ENCODE results near the gene CTTN. TPM values are rescaled to one million over a fixed set of nuclear protein-coding genes. Genes with fewer than 3 reads are reported as not detected.
A peak's percentile ranks its signal among the peaks of the same experiment; 100 is the strongest.

Gene CTTN
- polyA plus RNA-seq (2013, experiment 1 of 2), result 79.2 TPM
- 79.5 TPM for polyA plus RNA-seq (2013, experiment 2 of 2)

GRCh38 chr11:70397983-70398833 is at the start of gene CTTN:
CTTN (plus strand) TSS chr11:70398529; CDS start chr11:70407298, 8,769 bp downstream.
- Histone ChIP-seq H3K4me2 (ENCODE audit: insufficient read depth, low read length, poor library complexity, severe bottlenecking) (peak within 1 kb of the TSS; percentile 82), H3K18ac (ENCODE audit: low read length) (peak within 1 kb of the TSS; percentile 96), H3K79me1 (ENCODE audit: low read depth, low read length) (peaks cover 15% of the 10 kb centered on the region), H2AK5ac (ENCODE audit: low read depth, low read length) (peak within 1 kb of the TSS; percentile 70), H4K8ac (ENCODE audit: low read depth, low read length) (no peak within 1 kb of the TSS), H2BK15ac (ENCODE audit: low read length) (no peak within 1 kb of the TSS), H3K23ac (ENCODE audit: low read depth, low read length, poor library complexity) (peak within 1 kb of the TSS; percentile 92), H3K14ac (ENCODE audit: low read length) (peak within 1 kb of the TSS; percentile 99), H4K91ac (ENCODE audit: low read depth, low read length, poor library complexity) (no peak within 1 kb of the TSS), H3K4ac (ENCODE audit: low read length) (no peak within 1 kb of the TSS), H3K9ac (ENCODE audit: low read depth, low read length, poor library complexity) (peak within 1 kb of the TSS; percentile 97), H3K27me3 (ENCODE audit: control insufficient read depth in 3 of 3, insufficient read depth in 3 of 3, low read depth in 1 of 3, low read length in 3 of 3) (no peaks in the 10 kb centered on the region), H3K4me1 (ENCODE audit: control insufficient read depth in 2 of 2, insufficient read depth in 1 of 2, low read depth in 1 of 2, low read length in 2 of 2) (peaks cover 14 to 17% of the 10 kb centered on the region in 2 donors), H3K36me3 (replicated peaks in 1 of 2; ENCODE audit: control insufficient read depth in 2 of 2, insufficient read depth in 2 of 2, low read length in 2 of 2) (peaks cover 10 to 47% of the 10 kb centered on the region in 2 donors), H2BK120ac (ENCODE audit: low read depth, low read length) (peak within 1 kb of the TSS; percentile 87), H2AFZ (ENCODE audit: low read length) (peak within 1 kb of the TSS; percentile 97), H3K9me3 (replicated peaks in 1 of 2; ENCODE audit: control insufficient read depth in 2 of 2, insufficient read depth in 1 of 2, low read depth in 1 of 2, low read length in 2 of 2) (no peaks in the 10 kb centered on the region), H3K27ac (replicated peaks; ENCODE audit: low read length) (peak within 1 kb of the TSS; percentile 65), H2BK12ac (ENCODE audit: low read length) (peak within 1 kb of the TSS; percentile 76), H2BK5ac (ENCODE audit: low read length) (peak within 1 kb of the TSS; percentile 69), H3K4me3 (ENCODE audit: low read length in 2 of 2) (peak within 1 kb of the TSS; percentile 97 to 99)
- no CpG with 5 or more reads among the region's 93 CpGs for WGBS, 2 donors (ENCODE audit: extremely low coverage in 2 of 2, insufficient read length in 2 of 2, insufficient replicate concordance in 1 of 2)
- peak; percentile 91 for DNase-seq (ENCODE audit: low spot score)

- Histone ChIP-seq H3K9me3 (replicated peaks in 1 of 2; ENCODE audit: control insufficient read depth in 2 of 2, insufficient read depth in 1 of 2, low read depth in 1 of 2, low read length in 2 of 2) (no peaks in the 10 kb centered on the region), H3K4me3 (ENCODE audit: low read length in 2 of 2) (no peak overlapping the region), H4K91ac (ENCODE audit: low read depth, low read length, poor library complexity) (no peak overlapping the region), H3K9ac (ENCODE audit: low read depth, low read length, poor library complexity) (no peak overlapping the region), H3K23ac (ENCODE audit: low read depth, low read length, poor library complexity) (no peak overlapping the region), H3K4me1 (ENCODE audit: control insufficient read depth in 2 of 2, insufficient read depth in 1 of 2, low read depth in 1 of 2, low read length in 2 of 2) (no peaks in the 10 kb centered on the region), H2BK5ac (ENCODE audit: low read length) (no peak overlapping the region), H2AFZ (ENCODE audit: low read length) (no peak overlapping the region), H3K79me1 (ENCODE audit: low read depth, low read length) (no peaks in the 10 kb centered on the region), H2BK15ac (ENCODE audit: low read length) (no peak overlapping the region), H3K4me2 (ENCODE audit: insufficient read depth, low read length, poor library complexity, severe bottlenecking) (no peak overlapping the region), H3K36me3 (replicated peaks in 1 of 2; ENCODE audit: control insufficient read depth in 2 of 2, insufficient read depth in 2 of 2, low read length in 2 of 2) (peaks cover 26 to 87% of the 10 kb centered on the region in 2 donors), H3K18ac (ENCODE audit: low read length) (no peak overlapping the region), H3K27me3 (ENCODE audit: control insufficient read depth in 3 of 3, insufficient read depth in 3 of 3, low read depth in 1 of 3, low read length in 3 of 3) (no peaks in the 10 kb centered on the region), H3K4ac (ENCODE audit: low read length) (no peak overlapping the region), H3K14ac (ENCODE audit: low read length) (no peak overlapping the region), H4K8ac (ENCODE audit: low read depth, low read length) (no peak overlapping the region), H2AK5ac (ENCODE audit: low read depth, low read length) (no peak overlapping the region), H3K27ac (replicated peaks; ENCODE audit: low read length) (no peak overlapping the region), H2BK120ac (ENCODE audit: low read depth, low read length) (no peak overlapping the region), H2BK12ac (ENCODE audit: low read length) (no peak overlapping the region)
- DNase-seq (ENCODE audit: low spot score), result no peak
- WGBS, 2 donors (ENCODE audit: extremely low coverage in 2 of 2, insufficient read length in 2 of 2, insufficient replicate concordance in 1 of 2), result no CpG with 5 or more reads among the region's 1 CpG
These were observed 49.7 kb upstream of the CTTN start for GRCh38 chr11:70348608-70349007.

- no peak overlapping the region for H3K14ac ChIP-seq (ENCODE audit: low read length)
- H2BK120ac ChIP-seq (ENCODE audit: low read depth, low read length), result no peak overlapping the region
- no peak overlapping the region for H3K4me2 ChIP-seq (ENCODE audit: insufficient read depth, low read length, poor library complexity, severe bottlenecking)
- no peak for DNase-seq (ENCODE audit: low spot score)
- H3K4me3 ChIP-seq (ENCODE audit: low read length in 2 of 2), result no peak overlapping the region
- H2BK12ac ChIP-seq (ENCODE audit: low read length), result no peak overlapping the region
- no peaks in the 10 kb centered on the region for H3K9me3 ChIP-seq (replicated peaks in 1 of 2; ENCODE audit: control insufficient read depth in 2 of 2, insufficient read depth in 1 of 2, low read depth in 1 of 2, low read length in 2 of 2)
- H3K36me3 ChIP-seq (replicated peaks in 1 of 2; ENCODE audit: control insufficient read depth in 2 of 2, insufficient read depth in 2 of 2, low read length in 2 of 2), result peaks cover 30 to 91% of the 10 kb centered on the region in 2 donors
- no peak overlapping the region for H3K23ac ChIP-seq (ENCODE audit: low read depth, low read length, poor library complexity)
- WGBS, 2 donors (ENCODE audit: extremely low coverage in 2 of 2, insufficient read length in 2 of 2, insufficient replicate concordance in 1 of 2), result no CpG with 5 or more reads among the region's 3 CpGs
- no peak overlapping the region for H3K27ac ChIP-seq (replicated peaks; ENCODE audit: low read length)
- no peak overlapping the region for H3K18ac ChIP-seq (ENCODE audit: low read length)
- peaks cover 1% of the 10 kb centered on the region for H3K79me1 ChIP-seq (ENCODE audit: low read depth, low read length)
- H3K9ac ChIP-seq (ENCODE audit: low read depth, low read length, poor library complexity), result no peak overlapping the region
- H4K91ac ChIP-seq (ENCODE audit: low read depth, low read length, poor library complexity), result no peak overlapping the region
- no peak overlapping the region for H4K8ac ChIP-seq (ENCODE audit: low read depth, low read length)
- no peak overlapping the region for H2AFZ ChIP-seq (ENCODE audit: low read length)
- no peaks in the 10 kb centered on the region for H3K27me3 ChIP-seq (ENCODE audit: control insufficient read depth in 3 of 3, insufficient read depth in 3 of 3, low read depth in 1 of 3, low read length in 3 of 3)
- H2BK5ac ChIP-seq (ENCODE audit: low read length), result no peak overlapping the region
- H3K4me1 ChIP-seq (ENCODE audit: control insufficient read depth in 2 of 2, insufficient read depth in 1 of 2, low read depth in 1 of 2, low read length in 2 of 2), result no peaks in the 10 kb centered on the region
- H3K4ac ChIP-seq (ENCODE audit: low read length), result no peak overlapping the region
- H2AK5ac ChIP-seq (ENCODE audit: low read depth, low read length), result no peak overlapping the region
- H2BK15ac ChIP-seq (ENCODE audit: low read length), result no peak overlapping the region
These were observed 46.7 kb upstream of the CTTN start for GRCh38 chr11:70351646-70352045.

- no peak overlapping the region for H2BK5ac ChIP-seq (ENCODE audit: low read length)
- H3K4me3 ChIP-seq (ENCODE audit: low read length in 2 of 2), result no peak overlapping the region
- no peak overlapping the region for H2BK12ac ChIP-seq (ENCODE audit: low read length)
- H3K18ac ChIP-seq (ENCODE audit: low read length), result no peak overlapping the region
- H3K4me1 ChIP-seq (ENCODE audit: control insufficient read depth in 2 of 2, insufficient read depth in 1 of 2, low read depth in 1 of 2, low read length in 2 of 2), result no peaks in the 10 kb centered on the region
- H3K4me2 ChIP-seq (ENCODE audit: insufficient read depth, low read length, poor library complexity, severe bottlenecking), result no peak overlapping the region
- H3K27me3 ChIP-seq (ENCODE audit: control insufficient read depth in 3 of 3, insufficient read depth in 3 of 3, low read depth in 1 of 3, low read length in 3 of 3), result no peaks in the 10 kb centered on the region
- H2BK15ac ChIP-seq (ENCODE audit: low read length), result no peak overlapping the region
- no peak for DNase-seq (ENCODE audit: low spot score)
- H2BK120ac ChIP-seq (ENCODE audit: low read depth, low read length), result no peak overlapping the region
- no peak overlapping the region for H2AK5ac ChIP-seq (ENCODE audit: low read depth, low read length)
- H2AFZ ChIP-seq (ENCODE audit: low read length), result no peak overlapping the region
- H3K9ac ChIP-seq (ENCODE audit: low read depth, low read length, poor library complexity), result no peak overlapping the region
- H3K27ac ChIP-seq (replicated peaks; ENCODE audit: low read length), result no peak overlapping the region
- no peak overlapping the region for H3K4ac ChIP-seq (ENCODE audit: low read length)
- no peak overlapping the region for H4K91ac ChIP-seq (ENCODE audit: low read depth, low read length, poor library complexity)
- no CpG with 5 or more reads among the region's 1 CpG for WGBS, 2 donors (ENCODE audit: extremely low coverage in 2 of 2, insufficient read length in 2 of 2, insufficient replicate concordance in 1 of 2)
- H4K8ac ChIP-seq (ENCODE audit: low read depth, low read length), result no peak overlapping the region
- peaks cover 33 to 91% of the 10 kb centered on the region in 2 donors for H3K36me3 ChIP-seq (replicated peaks in 1 of 2; ENCODE audit: control insufficient read depth in 2 of 2, insufficient read depth in 2 of 2, low read length in 2 of 2)
- H3K23ac ChIP-seq (ENCODE audit: low read depth, low read length, poor library complexity), result no peak overlapping the region
- H3K79me1 ChIP-seq (ENCODE audit: low read depth, low read length), result peaks cover 1% of the 10 kb centered on the region
- no peak overlapping the region for H3K14ac ChIP-seq (ENCODE audit: low read length)
- no peaks in the 10 kb centered on the region for H3K9me3 ChIP-seq (replicated peaks in 1 of 2; ENCODE audit: control insufficient read depth in 2 of 2, insufficient read depth in 1 of 2, low read depth in 1 of 2, low read length in 2 of 2)
These were observed 46.2 kb upstream of the CTTN start for GRCh38 chr11:70352100-70352499.

Measured in neuronal stem cell (in vitro differentiated cells).